HepG2 (cell line): ENCODE data around the gene NOTO.

Experiments used
- BCL6 ChIP-seq: IDR thresholded peaks from 2 replicates; pipeline ENCODE4 v1.6.1; 2016; ENCODE audit warnings: missing genetic modification reagents, missing compliant biosample characterization
- BRCA1 ChIP-seq: sonication (generic); formaldehyde crosslinking; IDR thresholded peaks from 2 replicates; pipeline ENCODE4 v1.4.0; 2020; ENCODE audit warnings: missing genetic modification reagents
- CCAR2 ChIP-seq: fragments of 200-400 bp; formaldehyde crosslinking; optimal IDR thresholded peaks from 2 replicates; pipeline ENCODE3; 2018; ENCODE audit warnings: low read depth, mild to moderate bottlenecking, low read length, moderate library complexity
- CEBPB ChIP-seq: IDR thresholded peaks from 2 replicates; pipeline ENCODE4 v1.6.1; 2011; ENCODE audit warnings: low read depth, low read length, improper control_type of control experiment, borderline replicate concordance
- EP300 ChIP-seq, 3 experiments: sonication (generic) in 1 of 3; formaldehyde crosslinking in 1 of 3; IDR thresholded peaks; 2 replicates each; pipeline versions ENCODE4 v1.5.1 to v1.6.1; 2011 to 2020; ENCODE audit warnings: low read depth in 2 of 3, low read length in 2 of 3, borderline replicate concordance in 1 of 3, improper control_type of control experiment in 1 of 3, mild to moderate bottlenecking in 1 of 3, missing genetic modification reagents in 1 of 3, moderate library complexity in 1 of 3
- RAD21 ChIP-seq: fragments of 450-650 bp; formaldehyde crosslinking; IDR thresholded peaks from 2 replicates; pipeline ENCODE4 v1.5.0; 2020; ENCODE audit warnings: mild to moderate bottlenecking
- ZNF18 ChIP-seq: sonication (generic); formaldehyde crosslinking; IDR thresholded peaks from 2 replicates; pipeline ENCODE4 v1.8.0; 2022; ENCODE audit warnings: mild to moderate bottlenecking, missing genetic modification reagents; ENCODE audit not compliant: insufficient replicate concordance

GRCh38 chr2:73176205-73176880, 26.0 kb upstream of the NOTO start:
- no peak for TF ChIP-seq EP300 (IDR thresholded peaks at IDR 0.05; ENCODE audit: low read depth in 2 of 2, low read length in 2 of 2)
- TF ChIP-seq EP300 (CRISPR knock-in tag; IDR thresholded peaks at IDR 0.05; ENCODE audit: borderline replicate concordance): no peak
- no peak for TF ChIP-seq BCL6 (CRISPR knock-in tag)
- no peak for TF ChIP-seq CEBPB
- TF ChIP-seq ZNF18 (CRISPR knock-in tag): no peak
- TF ChIP-seq CCAR2: no peak
- TF ChIP-seq BRCA1 (CRISPR knock-in tag): no peak
- no peak for TF ChIP-seq RAD21
